Measurements from ENCODE around the gene NDST1. TPM values are rescaled to one million over a fixed set of nuclear protein-coding genes. Genes with fewer than 3 reads are reported as not detected.
A peak's percentile ranks its signal among the peaks of the same experiment; 100 is the strongest.

NDST1 gene
- total RNA-seq, 1 donor from 2014 or later, result 132 TPM

DNA sequence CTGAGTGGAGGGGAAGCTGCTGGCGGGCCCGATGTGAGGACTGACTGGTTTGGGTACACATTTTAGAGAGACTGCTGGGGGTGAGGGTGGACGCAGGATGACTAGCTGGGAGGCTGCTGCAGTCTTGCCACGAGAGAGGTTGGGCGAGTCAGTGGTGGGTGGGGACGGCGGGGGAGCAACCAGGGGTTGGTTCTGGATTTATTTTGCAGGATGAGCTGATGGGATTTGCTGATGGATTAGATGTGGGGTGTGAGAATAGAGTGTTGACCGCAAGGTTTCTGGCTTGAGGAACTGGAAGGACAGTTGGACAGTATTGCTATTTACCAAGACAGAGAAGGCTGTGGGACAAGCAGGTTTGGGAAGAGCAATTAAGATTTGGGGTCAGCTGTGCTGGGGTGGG, 5.8 kb upstream of the NDST1 start:
- H3K9me3 Mint-ChIP-seq, result no peaks in the 10 kb centered on the region
- H3K4me3 Mint-ChIP-seq, result no peak overlapping the region
- no peaks in the 10 kb centered on the region for H3K36me3 Mint-ChIP-seq
- no peaks in the 10 kb centered on the region for H3K27me3 Mint-ChIP-seq (ENCODE audit: low read depth)
- no peak for DNase-seq (ENCODE audit: low spot score in 2 of 2, unreplicated experiment in 2 of 2)
- H3K4me1 Mint-ChIP-seq, result peaks cover 58% of the 10 kb centered on the region
- peak overlapping the region; percentile 84 for H3K27ac Mint-ChIP-seq
- TF ChIP-seq CTCF (IDR thresholded peaks at IDR 0.05; ENCODE audit: unreplicated experiment), result no peak

DNA sequence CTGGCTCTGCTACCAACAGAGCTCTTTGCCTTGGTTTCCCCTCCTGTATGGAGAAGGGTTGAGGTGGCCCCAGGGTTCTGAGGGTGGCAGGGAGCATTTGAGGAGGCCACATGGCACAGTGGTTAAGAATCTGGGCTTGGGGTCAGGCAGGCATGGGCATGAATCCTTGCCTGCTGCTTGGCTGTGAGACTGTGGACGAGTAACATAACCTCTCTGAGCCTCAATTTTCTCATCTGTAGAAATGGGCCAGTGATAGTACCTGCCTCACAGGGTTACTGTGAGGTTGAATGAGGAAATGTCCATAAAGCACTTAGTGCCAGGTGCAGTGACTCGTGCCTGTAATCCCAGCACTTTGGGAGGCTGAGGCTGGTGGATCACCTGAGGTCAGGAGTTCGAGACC, 5.1 kb upstream of the NDST1 start:
- no peak overlapping the region for H3K4me3 Mint-ChIP-seq
- peaks cover 56% of the 10 kb centered on the region for H3K4me1 Mint-ChIP-seq
- H3K27ac Mint-ChIP-seq, result no peak overlapping the region

DNA sequence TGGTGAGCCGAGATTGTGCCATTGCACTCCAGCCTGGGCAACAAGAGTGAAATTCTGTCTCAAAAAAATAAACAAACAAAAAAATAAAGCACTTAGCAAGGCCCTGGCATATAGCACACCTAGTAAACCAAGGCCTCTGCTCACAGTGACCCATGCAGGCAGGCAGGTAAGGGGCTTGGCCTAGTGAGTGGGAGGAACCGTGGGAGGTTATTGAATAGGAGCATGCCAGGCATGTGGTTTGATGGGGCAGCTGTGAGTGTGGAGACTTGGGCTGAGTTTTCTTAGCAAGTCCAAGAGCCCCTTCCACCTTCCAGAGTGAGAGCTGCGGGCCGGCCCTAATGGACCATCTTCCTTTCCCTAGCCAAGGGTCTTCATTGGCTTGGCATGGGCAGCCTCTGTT, 4.5 kb upstream of the NDST1 start:
- Mint-ChIP-seq H3K27ac (peak overlapping the region; percentile 39), H3K27me3 (ENCODE audit: low read depth) (no peaks in the 10 kb centered on the region), H3K9me3 (no peaks in the 10 kb centered on the region), H3K4me3 (no peak overlapping the region), H3K36me3 (no peaks in the 10 kb centered on the region), H3K4me1 (peaks cover 50% of the 10 kb centered on the region)
- no peak for TF ChIP-seq CTCF (IDR thresholded peaks at IDR 0.05; ENCODE audit: unreplicated experiment)
- DNase-seq (ENCODE audit: low spot score in 2 of 2, unreplicated experiment in 2 of 2), result no peak

More for the DNA sequence above, 5.1 kb upstream of the NDST1 start:
- no peak for DNase-seq (ENCODE audit: low spot score in 2 of 2, unreplicated experiment in 2 of 2)
- Mint-ChIP-seq H3K27me3 (ENCODE audit: low read depth) (no peaks in the 10 kb centered on the region), H3K36me3 (no peaks in the 10 kb centered on the region), H3K9me3 (no peaks in the 10 kb centered on the region)
- TF ChIP-seq CTCF (IDR thresholded peaks at IDR 0.05; ENCODE audit: unreplicated experiment), result no peak

- no peaks in the 10 kb centered on the region for H3K36me3 Mint-ChIP-seq
- peaks cover 45% of the 10 kb centered on the region for H3K4me1 Mint-ChIP-seq
- TF ChIP-seq CTCF (IDR thresholded peaks at IDR 0.05; ENCODE audit: unreplicated experiment), result no peak
- no peak overlapping the region for H3K4me3 Mint-ChIP-seq
- H3K27ac Mint-ChIP-seq, result peak overlapping the region; percentile 10
- H3K9me3 Mint-ChIP-seq, result no peaks in the 10 kb centered on the region
- H3K27me3 Mint-ChIP-seq (ENCODE audit: low read depth), result no peaks in the 10 kb centered on the region
- no peak for DNase-seq (ENCODE audit: low spot score in 2 of 2, unreplicated experiment in 2 of 2)
Measured at GRCh38 chr5:150503977-150504620, 3.8 kb upstream of the NDST1 start.

- Mint-ChIP-seq H3K4me3 (no peak overlapping the region), H3K27ac (peak overlapping the region; percentile 30), H3K27me3 (ENCODE audit: low read depth) (no peaks in the 10 kb centered on the region), H3K36me3 (no peaks in the 10 kb centered on the region), H3K4me1 (peaks cover 47% of the 10 kb centered on the region), H3K9me3 (no peaks in the 10 kb centered on the region)
- no peak for DNase-seq (ENCODE audit: low spot score in 2 of 2, unreplicated experiment in 2 of 2)
- no peak for TF ChIP-seq CTCF (IDR thresholded peaks at IDR 0.05; ENCODE audit: unreplicated experiment)
Measured at GRCh38 chr5:150505041-150505511, 2.9 kb upstream of the NDST1 start.
